HG02759 (cell line): Measurements from ENCODE around the gene NSUN6.

Source experiments
- ATAC-seq: cut with Tn5 transposase; IDR thresholded peaks from one replicate; pipeline ENCODE4 v1.9.1; 2021; ENCODE audit warnings: mild to moderate bottlenecking, moderate library complexity; ENCODE audit not compliant: unreplicated experiment

The NSUN6 gene

GRCh38 chr10:18651324-18652007, at the start of gene NSUN6:
TSS of gene NSUN6 (minus strand) at chr10:18651587. CDS start at chr10:18651203, 384 bp downstream.
- ATAC-seq: peak; percentile 99

GRCh38 chr10:18699849-18700840, 48.8 kb upstream of the NSUN6 start:
- no peak for ATAC-seq

GRCh38 chr10:18690541-18690940, 39.2 kb upstream of the NSUN6 start:
- ATAC-seq: no peak

- ATAC-seq: no peak
Observed at GRCh38 chr10:18689498-18689897, 38.1 kb upstream of the NSUN6 start.

- ATAC-seq: no peak
Observed at GRCh38 chr10:18687706-18688105, 36.3 kb upstream of the NSUN6 start.

- no peak for ATAC-seq
Observed at GRCh38 chr10:18687195-18687594, 35.8 kb upstream of the NSUN6 start.

- ATAC-seq: no peak
Observed at GRCh38 chr10:18685555-18685954, 34.2 kb upstream of the NSUN6 start.

GRCh38 chr10:18684953-18685352, 33.6 kb upstream of the NSUN6 start:
- ATAC-seq: no peak

- no peak for ATAC-seq
Observed at GRCh38 chr10:18684416-18684815, 33.0 kb upstream of the NSUN6 start.

- no peak for ATAC-seq
Observed at GRCh38 chr10:18683427-18683826, 32.0 kb upstream of the NSUN6 start.

- ATAC-seq: no peak
Observed at GRCh38 chr10:18681971-18682411, 30.6 kb upstream of the NSUN6 start.

- ATAC-seq: no peak
Observed at GRCh38 chr10:18681366-18681765, 30.0 kb upstream of the NSUN6 start.

- ATAC-seq: no peak
Observed at GRCh38 chr10:18680754-18681153, 29.4 kb upstream of the NSUN6 start.

- ATAC-seq: no peak
Observed at GRCh38 chr10:18675086-18675801, 23.9 kb upstream of the NSUN6 start.

- no peak for ATAC-seq
Observed at GRCh38 chr10:18668026-18668425, 16.6 kb upstream of the NSUN6 start.

- no peak for ATAC-seq
Observed at GRCh38 chr10:18666810-18667209, 15.4 kb upstream of the NSUN6 start.

- ATAC-seq: no peak
Observed at GRCh38 chr10:18665815-18666558, 14.6 kb upstream of the NSUN6 start.

- no peak for ATAC-seq
Observed at GRCh38 chr10:18664841-18665478, 13.6 kb upstream of the NSUN6 start.

- no peak for ATAC-seq
Observed at GRCh38 chr10:18660816-18661431, 9.5 kb upstream of the NSUN6 start.
